ENCODE measurements around the gene VCL. TPM values are rescaled to one million over a fixed set of nuclear protein-coding genes. Genes with fewer than 3 reads are reported as not detected.
"Not testable (repeated sequence)": the region's sequence is repeated elsewhere in the genome, so short reads cannot be mapped to it uniquely, and the experiment has no call there.

VCL gene
- total RNA-seq, 1 donor from 2014 or later, result 238 TPM

DNA sequence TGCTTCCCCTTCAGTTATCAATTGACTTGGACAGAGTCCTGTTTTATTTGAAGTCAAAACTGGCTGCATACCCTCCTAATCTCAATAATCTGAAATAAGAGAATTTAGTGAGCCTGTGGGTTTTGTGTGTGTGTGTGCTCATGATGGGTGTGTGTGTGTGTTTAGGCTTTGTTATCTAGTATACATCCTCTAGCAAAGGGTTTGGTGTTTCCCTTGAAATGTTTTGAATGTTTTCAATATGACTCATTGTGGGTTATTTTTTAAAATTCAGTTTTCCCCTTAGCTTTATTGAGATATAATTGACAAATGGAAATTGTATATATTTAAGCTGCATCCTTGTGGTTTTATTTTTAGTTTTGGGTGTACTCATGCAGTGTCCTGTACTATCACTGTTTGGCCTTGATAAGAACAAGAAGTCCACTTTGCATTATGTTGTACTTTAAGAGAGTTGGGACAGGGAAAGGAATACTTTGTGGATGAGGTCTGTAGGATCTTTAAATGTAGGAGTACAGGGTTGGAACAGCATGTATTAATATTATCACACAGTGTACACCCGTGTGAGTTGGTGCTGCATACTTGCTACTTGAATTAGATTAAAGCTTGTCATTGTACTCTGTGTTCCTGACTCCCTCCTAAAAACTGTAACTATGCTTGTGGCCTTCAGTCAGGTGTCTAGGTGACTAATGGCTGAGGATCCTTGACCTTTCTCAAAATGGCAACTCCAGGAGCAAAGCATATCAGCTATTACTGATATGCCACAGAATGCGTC lies 58.3 kb downstream of the VCL start:
- peak; percentile 90 for ATAC-seq
- no peak for DNase-seq
- intact Hi-C loops (cut with micrococcal nuclease), result no loop called here

DNA sequence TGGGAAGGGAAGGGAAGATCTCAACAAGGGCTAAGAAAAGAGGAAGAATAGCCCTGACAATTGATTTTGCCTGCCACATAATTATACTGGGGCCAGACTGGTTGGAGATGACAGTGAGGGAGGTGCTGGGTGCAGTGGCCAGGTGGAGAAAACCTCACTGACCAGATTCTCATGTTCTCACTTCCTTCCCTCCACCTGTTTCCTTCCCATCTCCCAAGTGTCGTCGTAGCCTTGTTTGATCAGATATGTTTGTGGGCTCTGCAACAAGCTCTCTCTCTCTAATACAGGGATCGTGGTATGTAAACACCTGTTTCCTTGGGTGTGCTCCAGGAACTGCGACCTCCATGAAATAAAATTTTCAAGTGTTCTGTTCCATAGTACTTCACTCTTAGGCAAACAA lies 60.2 kb downstream of the VCL start:
- DNase-seq (no peak), ATAC-seq (no peak)
- intact Hi-C loops (cut with micrococcal nuclease), result no loop called here

DNA sequence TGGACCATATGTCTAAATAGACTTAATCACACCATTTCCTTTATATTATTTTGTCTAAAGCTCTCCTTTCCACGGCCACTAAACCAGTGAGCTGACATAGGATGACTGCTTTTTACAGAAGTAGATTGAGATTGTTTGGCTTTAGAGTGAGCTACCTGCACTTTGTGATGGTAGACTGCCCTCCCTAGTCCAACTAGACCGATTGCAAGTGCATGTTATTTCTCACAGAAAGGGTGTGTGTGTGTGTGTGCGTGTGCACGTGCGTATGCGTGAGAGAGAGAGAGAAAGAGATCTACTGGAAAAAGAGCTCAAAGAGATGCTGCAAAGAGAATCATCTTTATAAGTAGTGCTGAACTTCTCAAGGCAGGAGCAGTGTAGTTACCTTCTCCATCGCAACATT lies 60.7 kb downstream of the VCL start:
- DNase-seq (no peak), ATAC-seq (no peak)
- intact Hi-C loops (cut with micrococcal nuclease), result no loop called here

DNA sequence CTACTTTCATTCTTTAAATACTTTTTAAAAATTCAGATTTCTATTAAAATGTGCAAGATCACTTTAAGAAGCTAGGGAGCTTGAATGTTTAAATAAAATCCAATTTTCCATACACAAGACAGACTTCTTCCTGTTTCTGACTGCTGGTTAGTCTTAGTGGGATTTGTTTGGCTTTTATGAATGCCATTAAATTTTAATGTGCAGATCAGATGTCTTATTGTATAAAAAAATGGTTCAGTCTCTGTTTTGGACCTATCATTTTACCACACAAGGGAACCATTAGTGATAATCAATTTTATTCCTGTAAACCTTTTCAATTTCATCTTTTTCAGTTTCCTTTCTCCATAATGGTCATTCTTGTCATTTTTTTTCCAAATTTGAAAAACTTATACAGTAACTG lies 63.2 kb downstream of the VCL start:
- ATAC-seq (no peak), DNase-seq (no peak)
- intact Hi-C loops (cut with micrococcal nuclease), result no loop called here

DNA sequence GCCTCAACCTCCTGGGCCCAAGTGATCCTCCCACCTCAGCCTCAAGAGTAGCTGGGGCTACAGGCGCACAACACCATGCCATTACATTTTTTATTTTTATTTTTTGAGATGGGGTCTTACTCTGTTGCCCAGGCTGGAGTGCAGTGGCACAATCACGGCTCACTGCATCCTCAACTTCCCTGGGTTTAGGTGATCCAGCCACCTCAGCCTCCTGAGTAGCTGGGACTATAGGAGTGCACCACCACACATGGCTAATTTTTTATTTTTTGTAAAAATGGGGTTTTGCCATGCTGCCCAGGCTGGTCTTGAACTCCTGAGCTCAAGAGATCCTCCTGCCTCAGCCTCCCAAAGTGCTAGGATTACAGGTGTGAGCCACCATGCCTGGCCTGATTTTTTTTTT lies 64.1 kb downstream of the VCL start:
- ATAC-seq; DNase-seq; intact Hi-C loops (cut with micrococcal nuclease): not testable (repeated sequence)

DNA sequence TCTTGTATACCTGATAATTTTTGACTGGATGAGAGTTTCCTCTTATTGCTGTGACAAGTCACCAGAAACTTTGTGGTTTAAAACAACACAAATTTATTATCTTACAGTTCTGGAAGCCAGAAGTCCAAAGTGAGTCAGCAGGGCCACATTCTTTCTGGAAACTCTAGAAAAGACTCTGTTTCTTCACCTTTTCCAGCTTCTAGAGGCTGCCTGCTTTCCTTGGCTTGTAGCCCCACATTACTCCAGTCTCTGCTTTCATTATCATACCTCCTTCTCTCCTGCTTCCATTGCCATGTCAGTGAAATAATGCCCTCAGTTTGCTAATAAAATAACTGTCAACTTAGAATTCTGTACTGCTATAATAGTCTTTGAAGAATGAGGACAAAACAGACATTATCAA lies 65.3 kb downstream of the VCL start:
- no peak for ATAC-seq
- no peak for DNase-seq
- intact Hi-C loops (cut with micrococcal nuclease), result no loop called here

DNA sequence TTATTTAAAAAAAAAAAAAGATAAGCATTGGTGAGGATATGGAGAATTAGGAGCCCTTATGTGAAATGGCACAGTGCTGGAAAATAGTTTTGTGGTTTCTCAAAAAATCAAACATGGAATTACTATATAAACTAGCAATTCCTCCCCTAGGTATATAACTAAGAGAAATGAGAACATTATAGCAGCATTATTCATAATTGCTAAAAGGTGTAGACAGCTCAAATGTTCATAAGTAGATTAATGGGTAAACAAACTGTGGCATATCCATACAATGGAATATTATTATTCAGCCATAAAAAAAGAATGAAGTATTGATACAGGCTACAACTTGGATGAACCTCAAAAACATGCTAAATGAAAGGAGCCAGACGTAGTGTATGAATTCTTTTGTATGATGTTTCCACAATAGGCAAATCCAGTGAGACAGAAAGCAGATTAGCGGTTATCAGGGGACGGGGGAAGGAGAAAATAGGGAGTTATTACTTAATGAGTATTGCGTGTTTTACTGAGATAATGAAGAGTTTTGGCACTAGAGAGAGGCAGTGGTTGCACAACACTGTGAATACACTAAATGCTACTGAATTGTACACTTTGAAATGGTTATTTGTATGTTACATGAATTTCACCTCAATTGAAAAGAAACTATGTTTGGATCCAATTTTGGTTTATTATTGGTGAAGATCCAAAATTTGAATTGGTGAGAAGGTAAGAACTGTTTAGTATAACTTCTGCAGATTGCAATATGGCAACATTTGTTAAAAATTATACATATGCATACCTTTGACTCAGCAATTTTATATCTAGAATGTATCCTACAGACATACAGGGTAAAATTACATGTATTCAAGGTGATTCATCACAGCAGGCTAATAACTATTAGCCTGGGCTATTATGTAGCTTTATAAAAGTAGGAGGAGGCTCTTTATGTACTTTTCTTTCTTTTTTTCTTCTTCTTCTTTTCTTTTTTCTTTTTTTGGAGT lies 69.7 kb downstream of the VCL start:
- ATAC-seq, result peak; percentile 55
- intact Hi-C loops (cut with micrococcal nuclease), result no loop called here
- no peak for DNase-seq

DNA sequence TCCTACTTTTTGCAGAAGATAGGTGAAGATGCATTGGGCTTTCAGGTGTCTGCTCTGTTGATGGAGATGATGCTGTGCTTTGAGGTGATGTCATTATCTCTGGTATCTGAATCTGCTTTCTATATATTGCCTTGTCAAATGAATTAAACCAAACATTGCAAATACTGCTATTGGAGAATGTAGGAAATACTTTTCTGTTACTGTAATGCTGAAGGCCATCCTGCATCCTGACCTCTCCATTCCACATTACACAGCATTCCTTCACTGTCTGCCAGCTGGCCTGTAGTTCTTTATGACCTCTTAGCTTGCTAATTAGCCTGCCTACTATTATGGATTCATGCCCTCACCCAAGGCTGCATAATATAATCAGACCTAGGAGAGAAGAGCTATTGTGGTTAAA lies 73.2 kb downstream of the VCL start:
- no peak for DNase-seq
- ATAC-seq, result peak; percentile 87
- intact Hi-C loops (cut with micrococcal nuclease), result loop anchor here (10.0 kb wide), 1 partner anchor 66 kb away; no protein-coding TSS in a partner anchor

DNA sequence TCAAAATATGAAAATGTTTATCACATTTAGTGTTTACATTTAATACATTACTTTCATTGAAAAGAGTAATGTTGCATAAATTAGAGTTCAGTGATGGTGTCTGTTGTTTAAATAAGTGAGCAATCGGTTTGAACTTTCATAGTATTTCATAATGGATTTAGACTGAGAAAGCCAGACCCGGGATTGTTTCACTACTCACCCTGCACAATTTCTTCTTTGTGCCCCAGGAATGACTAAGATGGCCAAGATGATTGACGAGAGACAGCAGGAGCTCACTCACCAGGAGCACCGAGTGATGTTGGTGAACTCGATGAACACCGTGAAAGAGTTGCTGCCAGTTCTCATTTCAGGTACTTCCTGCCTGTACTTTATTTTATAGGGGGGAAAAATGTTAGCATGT lies 74.6 kb downstream of the VCL start:
- intact Hi-C loops (cut with micrococcal nuclease), result loop anchor here (10.0 kb wide), 1 partner anchor 68 kb away; no protein-coding TSS in a partner anchor
- no peak for ATAC-seq

DNA sequence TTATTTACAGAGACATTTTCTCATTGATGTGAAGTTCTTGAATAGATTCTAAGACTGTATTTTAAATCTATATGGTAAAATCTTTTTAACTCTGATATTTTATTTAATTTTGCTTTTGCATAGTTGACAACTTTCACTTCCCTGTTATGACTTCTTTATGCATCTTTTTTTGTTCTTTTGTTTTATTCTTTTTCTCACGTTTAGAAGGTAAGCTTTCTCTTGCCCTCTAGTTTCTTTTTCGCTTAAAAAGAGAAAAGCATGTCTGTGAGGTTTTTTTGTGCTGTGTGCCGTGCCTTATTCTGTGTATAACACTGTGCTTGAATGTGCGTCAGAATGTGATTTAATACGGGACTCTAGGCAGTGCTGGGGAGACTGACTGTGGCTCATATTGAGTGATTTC lies 78.0 kb downstream of the VCL start:
- intact Hi-C loops (cut with micrococcal nuclease), result loop anchor here (10.0 kb wide), 1 partner anchor 71 kb away; no protein-coding TSS in a partner anchor
- DNase-seq, result no peak
- ATAC-seq, result no peak

More for the DNA sequence above, 74.6 kb downstream of the VCL start:
- DNase-seq, result no peak

DNA sequence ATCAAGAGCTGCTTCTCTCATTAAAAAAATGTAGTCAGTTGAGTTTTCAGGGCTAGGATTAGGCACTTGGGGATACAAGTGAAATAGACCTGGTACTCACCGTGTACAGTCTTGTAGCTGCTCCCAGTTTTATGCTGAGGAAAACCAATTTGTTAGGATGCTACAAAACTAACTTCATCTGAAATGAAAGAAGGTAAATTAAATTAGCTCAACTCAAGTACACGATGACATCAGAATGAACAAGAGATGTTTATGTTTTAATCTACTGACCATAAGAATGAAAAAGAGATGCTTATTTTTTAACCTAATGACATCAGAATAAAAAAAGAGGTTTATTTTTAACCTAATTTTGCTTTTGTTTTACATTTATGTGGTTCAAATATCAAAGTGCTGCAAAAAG lies 79.0 kb downstream of the VCL start:
- ATAC-seq, result no peak
- no peak for DNase-seq
- intact Hi-C loops (cut with micrococcal nuclease), result loop anchor here (10.0 kb wide), 1 partner anchor 72 kb away; no protein-coding TSS in a partner anchor

DNA sequence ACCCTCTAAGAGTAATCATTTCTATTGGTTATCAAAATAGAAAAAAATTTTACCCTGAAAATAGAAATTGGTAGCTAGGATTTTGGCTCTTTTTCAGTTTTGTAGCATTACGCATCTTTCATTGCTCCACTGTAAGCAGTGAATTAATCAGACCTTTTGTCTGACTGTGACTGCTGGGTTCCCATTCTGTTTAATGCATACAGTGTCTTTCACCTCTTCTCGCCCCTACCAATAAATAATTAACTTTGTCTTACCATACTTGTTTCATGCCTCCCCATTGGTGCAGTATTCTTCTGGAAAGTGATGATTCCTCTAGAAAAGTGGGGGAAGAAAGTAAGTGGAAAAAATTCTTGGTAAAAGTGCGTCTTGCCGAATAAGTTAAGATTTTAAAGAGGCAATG lies 79.5 kb downstream of the VCL start:
- intact Hi-C loops (cut with micrococcal nuclease), result loop anchor here (10.0 kb wide), 1 partner anchor 73 kb away; no protein-coding TSS in a partner anchor
- DNase-seq, result no peak
- no peak for ATAC-seq

DNA sequence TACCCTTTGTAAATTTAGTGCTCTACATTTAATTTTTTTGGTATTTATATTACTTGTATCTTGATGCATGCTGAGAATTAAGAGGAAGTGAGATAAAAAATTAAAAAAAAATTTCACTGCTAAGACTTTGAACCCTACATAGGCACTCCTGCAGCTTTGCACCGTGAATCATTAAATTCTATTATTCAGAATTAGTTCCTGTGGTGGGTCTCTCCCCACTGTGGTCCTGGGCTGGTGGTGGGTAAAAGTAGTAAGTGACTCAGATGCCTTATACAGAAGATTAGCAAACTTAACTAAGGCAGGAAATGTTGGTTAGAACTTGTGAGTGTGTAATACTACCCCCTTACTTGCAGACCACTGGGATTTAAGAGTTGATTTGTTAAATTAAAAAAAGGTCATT lies 80.1 kb downstream of the VCL start:
- DNase-seq (no peak), ATAC-seq (no peak)
- intact Hi-C loops (cut with micrococcal nuclease), result loop anchor here (10.0 kb wide), 1 partner anchor 73 kb away; no protein-coding TSS in a partner anchor

DNA sequence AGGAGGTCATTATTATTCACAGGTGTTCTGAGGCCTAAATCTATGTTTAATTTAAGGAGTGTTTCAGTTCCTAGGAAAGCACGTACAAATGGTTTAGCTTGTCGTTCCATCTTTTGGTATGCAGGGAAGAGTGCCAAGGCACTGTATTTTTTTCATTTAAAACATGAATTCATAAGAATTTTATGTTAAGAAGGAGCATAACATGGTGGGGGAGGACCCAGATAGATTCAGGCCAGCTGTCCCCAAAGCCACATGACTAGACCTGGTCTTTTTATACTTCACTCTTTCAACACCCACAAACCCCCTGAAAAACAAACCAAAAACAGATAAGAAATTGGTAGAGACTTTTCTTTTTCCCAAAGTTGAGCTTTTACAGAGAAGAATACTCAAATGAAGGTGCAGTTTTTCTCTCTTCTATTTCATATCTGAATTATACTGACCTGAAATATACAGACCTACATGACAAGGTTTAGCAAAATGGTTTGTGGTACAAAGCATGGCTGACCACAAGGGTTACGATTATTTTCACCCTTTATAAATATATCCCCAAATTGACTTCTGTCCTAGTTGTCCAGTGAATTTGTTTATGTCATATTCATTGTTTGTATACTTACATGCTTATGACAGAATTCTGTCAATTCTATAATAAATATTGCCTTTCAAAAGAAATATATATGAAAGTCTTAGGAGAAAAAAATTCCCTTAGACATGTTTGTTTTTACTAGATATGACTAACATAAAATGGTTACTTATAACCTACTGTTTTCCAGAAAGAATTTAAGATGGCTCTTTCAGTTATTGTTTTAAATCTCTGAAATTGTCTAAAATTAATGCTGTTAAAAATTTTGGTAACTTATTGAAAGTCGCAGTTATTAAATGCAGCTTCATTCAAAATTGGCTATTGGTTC lies 81.4 kb downstream of the VCL start:
- intact Hi-C loops (cut with micrococcal nuclease), result loop anchor here (10.0 kb wide), 1 partner anchor 74 kb away; no protein-coding TSS in a partner anchor
- ATAC-seq, result no peak
- DNase-seq, result no peak

DNA sequence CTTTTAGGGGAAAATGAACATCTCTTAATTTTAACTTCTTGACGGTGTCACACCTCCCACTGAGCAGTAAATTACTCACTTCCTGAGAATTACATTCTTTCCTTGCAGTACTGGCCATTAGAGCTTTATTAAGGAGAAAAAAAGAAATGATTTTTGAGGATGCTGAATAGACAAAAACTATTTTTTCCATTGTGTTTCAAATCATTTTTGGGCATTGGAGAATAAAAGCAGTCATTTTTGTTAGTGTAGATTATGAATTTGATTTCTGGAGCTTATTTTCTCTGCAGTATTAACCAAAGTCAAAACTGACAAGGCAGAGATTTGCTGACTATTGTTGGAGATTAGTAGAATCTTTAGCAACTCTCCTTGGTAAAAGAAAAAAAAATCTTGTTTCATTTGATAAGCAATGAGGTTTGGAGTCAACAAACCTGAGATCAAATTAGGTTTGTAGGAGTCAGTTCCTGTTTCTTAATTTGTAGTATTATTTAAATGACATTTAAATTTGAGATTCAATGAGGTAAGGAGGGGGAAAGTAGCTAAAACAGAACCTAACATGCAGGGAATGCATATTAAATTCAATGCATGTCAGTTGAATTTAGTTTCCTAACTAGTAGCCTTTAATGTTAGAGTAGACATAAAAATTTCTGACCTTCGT lies 82.1 kb downstream of the VCL start:
- intact Hi-C loops (cut with micrococcal nuclease), result loop anchor here (10.0 kb wide), 2 partner anchors 75 to 195 kb away; no protein-coding TSS in a partner anchor
- ATAC-seq, result no peak
- DNase-seq, result no peak

DNA sequence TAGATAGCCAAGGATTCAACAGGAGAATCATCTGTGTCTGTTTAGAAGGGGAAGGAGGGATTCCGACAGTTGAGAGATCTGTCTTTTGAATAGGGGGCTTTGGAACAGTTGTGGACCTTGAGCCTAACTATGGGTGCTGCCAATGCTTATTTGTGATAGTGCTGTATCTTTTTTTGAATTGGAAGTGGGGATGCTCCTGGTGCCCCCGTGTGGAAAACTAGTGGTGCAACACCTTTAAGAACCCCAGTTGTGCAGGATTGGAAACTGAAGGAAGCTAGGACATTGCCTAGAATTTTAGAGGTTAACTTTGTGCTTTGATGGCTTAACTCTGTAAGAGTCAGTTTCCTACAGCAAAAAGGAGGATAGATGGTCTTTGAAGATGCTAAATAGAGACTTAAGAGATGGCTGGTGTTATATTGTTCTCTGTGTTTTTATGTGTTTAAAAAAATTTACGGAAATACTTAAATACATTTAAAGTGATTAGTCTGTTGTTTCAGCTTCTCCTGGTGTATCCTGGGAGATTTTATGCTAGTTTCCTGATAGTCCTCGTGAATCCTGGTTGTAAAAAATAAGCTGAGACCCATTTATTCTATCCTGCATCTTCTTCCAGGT lies 83.4 kb downstream of the VCL start:
- peak; percentile 64 for ATAC-seq
- DNase-seq, result no peak
- intact Hi-C loops (cut with micrococcal nuclease), result loop anchor here (10.0 kb wide), 1 partner anchor 196 kb away; no protein-coding TSS in a partner anchor

DNA sequence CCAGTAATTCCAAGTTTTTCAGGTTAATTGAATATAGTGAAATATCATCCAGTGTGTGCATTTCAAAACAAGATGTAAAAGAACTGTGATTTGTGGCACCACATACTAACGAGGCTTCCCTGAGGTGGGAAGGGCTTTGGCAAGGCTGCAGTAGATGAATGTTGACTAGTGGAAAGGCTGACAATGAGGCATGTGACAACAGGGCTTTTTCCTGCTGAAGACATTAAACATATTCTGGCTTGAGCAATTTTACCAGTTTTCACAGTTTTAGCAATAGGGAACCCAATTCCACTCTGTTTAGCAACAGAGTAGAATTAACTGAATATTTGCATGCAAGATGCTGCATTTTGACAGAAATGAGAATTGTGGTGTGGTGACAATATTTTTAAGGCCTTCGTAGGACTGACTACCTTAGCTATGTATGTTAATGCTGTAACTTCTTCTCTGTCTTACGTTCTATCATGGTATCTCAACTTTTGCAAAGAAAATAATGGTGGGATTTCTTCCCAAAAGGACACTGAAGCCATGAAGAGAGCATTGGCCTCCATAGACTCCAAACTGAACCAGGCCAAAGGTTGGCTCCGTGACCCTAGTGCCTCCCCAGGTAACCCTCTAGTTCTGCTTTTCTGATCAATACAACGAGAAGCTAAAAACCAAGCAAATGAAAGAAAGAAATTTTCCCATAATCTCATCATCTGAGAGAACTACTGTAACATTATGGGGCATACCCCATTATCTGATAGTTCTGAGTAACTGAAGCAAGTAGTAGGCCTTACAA lies 84.2 kb downstream of the VCL start:
- ATAC-seq (peak; percentile 36), DNase-seq (no peak)
- intact Hi-C loops (cut with micrococcal nuclease), result loop anchor here (10.0 kb wide), 1 partner anchor 197 kb away; no protein-coding TSS in a partner anchor

Data from left ventricle myocardium superior (tissue), 1 donor.